Activated naive CD4-positive, alpha-beta T cell (primary cell): ENCODE measurements around the gene GCK.
"Not testable (repeated sequence)": the region's sequence is repeated elsewhere in the genome, so short reads cannot be mapped to it uniquely, and the experiment has no call there.

ENCODE experiments used
- DNase-seq, 4 experiments: peaks; one replicate each; lab custom pipeline; 2025; lab: John Stamatoyannopoulos, UW

The GCK gene

DNA sequence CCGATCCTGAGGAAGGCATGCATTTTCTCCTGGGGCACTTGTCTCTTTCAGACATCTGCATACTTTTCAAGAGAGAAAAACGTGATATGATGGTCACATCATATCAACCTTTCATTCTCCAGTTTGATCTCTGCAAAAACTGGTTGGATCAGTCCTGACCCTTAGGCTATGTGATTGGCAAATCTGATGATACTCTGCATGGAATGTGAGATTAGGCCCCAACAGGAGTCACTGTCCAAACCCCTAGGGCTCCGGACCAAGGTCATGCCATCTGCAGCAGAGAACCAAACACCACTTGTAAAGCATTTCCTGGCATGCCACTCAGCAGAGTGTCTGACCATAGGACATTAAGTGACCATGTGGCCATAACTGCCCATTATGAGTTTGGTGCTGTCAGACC, 8.6 kb downstream of the GCK start:
- no peak for DNase-seq

- DNase-seq, result no peak
Observed at GRCh38 chr7:44177570-44178131, 11.6 kb downstream of the GCK start.

DNA sequence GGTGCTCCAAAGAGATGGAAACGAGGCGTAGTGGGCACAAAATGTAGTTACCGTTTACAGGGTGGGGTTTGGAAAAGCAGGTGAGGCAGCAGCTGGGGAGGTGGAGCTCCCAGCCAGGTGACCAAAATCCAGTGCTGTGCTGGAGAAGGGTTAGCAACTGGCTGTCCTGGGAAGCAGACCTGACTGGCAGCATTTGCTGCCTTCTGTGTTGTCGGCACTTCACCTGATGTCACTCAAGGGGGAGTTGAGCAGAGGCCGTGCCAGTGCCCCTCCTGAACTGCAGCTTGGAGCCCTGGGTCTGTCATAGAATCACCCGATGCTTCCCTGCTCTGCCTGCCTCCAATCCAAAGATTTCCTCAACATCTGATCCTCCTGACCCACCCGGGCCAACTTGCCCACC, 12.8 kb downstream of the GCK start:
- no peak for DNase-seq

DNA sequence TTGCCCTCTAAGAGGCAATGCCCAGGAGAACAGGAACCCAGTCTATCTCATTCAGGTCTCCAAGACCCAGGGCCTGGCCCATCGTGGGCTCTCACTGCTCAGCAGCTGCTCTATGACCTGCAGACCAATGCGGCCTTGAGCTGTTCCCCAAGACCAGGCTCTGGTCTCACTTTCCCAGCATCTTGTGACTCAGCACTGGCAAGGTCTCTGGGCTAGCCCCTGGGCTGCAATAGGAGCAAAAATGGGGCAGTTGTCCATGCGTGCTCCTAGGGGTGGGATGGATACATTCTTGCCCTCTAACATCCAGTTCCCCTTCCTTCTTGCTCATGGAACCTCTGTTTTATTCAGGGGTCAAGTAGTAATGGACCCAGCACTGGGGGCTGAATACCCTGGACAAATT, 13.5 kb downstream of the GCK start:
- DNase-seq, result no peak

- DNase-seq, result not testable (repeated sequence)
Observed at GRCh38 chr7:44174694-44174948, 14.6 kb downstream of the GCK start.

GRCh38 chr7:44173911-44174693, 15.1 kb downstream of the GCK start:
- DNase-seq, result no peak

DNA sequence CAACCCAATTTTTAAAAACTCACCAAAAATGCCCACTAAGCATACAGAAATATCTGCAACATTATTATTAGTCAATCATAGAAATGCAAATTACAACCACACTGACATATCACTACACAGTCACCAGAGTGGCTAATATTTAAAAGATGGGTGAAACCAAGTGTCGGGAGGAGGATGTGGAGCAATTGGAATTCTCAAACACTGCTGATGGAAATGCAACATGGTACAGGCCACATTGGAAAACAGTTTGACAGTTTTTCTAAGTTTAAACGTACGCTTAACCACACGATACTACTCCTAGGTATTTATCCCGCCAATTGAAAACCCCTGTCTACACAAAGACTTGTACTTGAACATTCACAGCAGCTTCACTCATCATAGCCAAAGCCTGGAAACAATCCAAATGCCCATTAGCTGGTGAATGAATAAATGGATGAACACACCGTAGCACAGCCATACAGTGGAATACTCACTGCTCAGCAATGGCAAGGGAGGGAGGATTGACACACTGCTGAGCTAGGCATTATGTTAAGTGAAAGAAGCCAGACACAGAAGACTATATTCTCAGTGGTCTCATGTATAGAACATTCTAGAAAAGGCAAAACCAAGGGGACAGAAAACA, 16.3 kb downstream of the GCK start:
- no peak for DNase-seq

DNA sequence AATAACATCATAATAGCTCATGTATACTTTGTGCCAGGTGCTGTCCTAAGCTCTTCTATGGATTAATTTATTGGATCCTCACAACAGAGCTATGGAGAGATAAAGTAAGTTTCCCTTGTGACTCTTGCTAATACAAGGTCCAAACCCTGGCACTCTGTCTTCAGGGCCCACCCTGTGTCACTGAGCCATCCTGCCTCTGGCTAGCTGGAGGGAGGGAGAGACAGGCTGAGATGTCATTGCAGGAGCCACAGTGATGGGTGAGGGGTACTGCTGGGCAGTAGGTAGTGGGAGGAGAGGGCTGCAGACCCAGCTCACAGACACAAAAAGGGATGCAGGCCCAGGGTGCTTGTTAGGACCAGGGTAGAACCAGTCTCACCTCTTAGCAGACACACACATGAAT, 16.9 kb downstream of the GCK start:
- no peak for DNase-seq

- not testable (repeated sequence) for DNase-seq
Observed at GRCh38 chr7:44171901-44172300, 17.3 kb downstream of the GCK start.

DNA sequence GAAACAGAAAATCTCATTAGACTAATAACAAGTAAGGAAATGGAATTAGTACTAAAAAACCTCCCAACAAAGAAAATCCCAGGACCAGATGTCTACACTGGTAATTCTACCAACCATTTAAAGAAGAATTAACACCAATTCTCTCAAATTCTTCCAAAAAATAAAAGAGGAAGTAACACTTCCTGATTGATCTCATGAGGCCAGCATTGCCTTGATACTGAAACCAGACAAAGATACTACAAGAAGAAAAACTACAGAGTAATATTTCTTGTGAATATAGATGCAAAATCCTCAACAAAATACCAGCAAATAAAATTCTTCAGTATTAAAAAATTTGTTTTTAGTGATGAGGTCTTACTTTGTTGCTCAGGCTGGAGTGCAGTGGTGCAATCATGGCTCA, 21.3 kb downstream of the GCK start:
- no peak for DNase-seq

GRCh38 chr7:44163591-44163990, 25.6 kb downstream of the GCK start:
- DNase-seq, result no peak

DNA sequence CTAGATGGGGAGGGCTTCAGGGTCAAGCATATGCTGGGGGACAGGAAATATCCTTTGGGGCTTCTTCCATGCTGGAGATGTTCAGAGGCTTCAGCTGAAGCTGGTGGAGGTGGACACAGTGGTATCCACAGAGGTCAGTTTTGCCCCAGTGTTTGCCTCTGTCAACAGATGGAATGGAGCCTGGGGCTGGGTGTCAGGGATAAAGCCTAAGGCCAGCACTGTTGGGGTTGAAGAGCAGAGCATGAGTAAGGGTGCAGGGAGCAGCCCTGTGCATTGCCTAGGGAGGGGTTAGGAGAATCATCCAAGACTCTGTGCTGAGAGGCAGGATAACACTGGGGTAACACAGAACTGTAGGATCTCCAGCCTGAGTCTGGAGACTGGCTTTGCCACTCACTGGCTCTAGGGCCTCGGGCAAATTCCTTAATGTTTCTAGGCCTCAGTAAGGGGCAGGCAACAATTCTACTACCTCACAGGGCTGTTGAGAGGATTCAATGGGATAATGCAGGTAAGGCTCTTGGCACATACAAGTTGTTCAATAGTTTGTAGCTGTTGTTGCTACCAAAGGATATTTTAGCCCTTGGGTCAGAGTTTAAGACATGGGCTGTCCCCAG, 26.3 kb downstream of the GCK start:
- no peak for DNase-seq

- DNase-seq, result no peak
Observed at GRCh38 chr7:44162179-44162578, 27.1 kb downstream of the GCK start.

DNA sequence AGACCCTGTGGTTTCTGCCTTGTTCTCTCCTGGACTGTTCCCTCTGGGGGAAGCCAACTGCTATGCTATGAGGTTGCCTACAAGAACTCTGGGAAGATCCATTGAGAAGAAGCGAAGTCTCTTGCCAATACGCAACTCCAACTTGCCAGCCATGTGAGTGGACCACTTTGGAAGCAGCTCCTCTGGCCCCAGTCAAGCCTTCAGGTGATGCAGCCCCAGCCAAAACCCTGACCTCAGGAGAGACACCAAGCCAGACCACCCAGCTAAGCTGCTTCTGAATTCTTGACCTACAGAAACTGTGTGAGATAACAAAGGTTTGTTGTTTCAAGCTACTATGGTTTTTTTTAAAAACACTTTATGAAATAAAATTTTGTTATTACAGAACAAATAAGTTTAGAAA, 27.9 kb downstream of the GCK start:
- DNase-seq, result no peak

- DNase-seq, result no peak
Observed at GRCh38 chr7:44159824-44160630, 29.2 kb downstream of the GCK start.

GRCh38 chr7:44158873-44159631, 30.2 kb downstream of the GCK start:
- no peak for DNase-seq

GRCh38 chr7:44158096-44158872, 31.0 kb downstream of the GCK start:
- DNase-seq, result no peak

GRCh38 chr7:44157116-44158080, 31.8 kb downstream of the GCK start:
- no peak for DNase-seq

DNA sequence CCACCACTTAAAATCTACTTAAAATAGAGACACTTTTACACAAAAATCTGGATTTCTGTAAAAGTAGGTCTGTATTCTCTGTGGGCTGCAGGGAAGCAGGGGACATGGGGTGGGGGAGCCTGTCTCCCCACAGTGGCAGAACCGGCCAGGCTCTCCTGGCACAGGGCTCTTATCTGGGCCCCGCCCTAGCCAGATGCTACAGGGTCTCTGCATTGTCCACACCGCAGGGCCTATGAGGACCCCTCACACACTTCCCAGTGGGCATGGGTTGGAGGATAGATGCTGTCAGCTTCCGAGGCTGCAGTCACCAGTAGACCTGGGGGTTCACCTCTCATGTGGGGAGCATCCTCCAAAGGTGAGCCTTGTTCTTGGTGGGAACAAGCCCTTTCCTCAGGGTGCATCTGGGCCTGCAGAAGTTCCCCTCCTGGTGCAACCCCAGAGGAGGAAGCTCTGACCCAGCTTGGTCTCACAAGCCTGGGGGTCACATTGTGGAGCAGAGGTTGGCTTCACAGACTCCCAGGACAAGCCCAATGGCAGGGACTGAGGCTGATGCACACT, 32.7 kb downstream of the GCK start:
- DNase-seq, result no peak
